ENCODE measurements around the gene AP1G2. TPM values are rescaled to one million over a fixed set of nuclear protein-coding genes. Genes with fewer than 3 reads are reported as not detected.

Gene AP1G2
- total and polyA plus RNA-seq, 4 donors, result 12.4 to 26.6 (median 17.3) TPM

GRCh38 chr14:23565626-23566025, 2.0 kb downstream of the AP1G2 start:
- no peaks in the 10 kb centered on the region for H3K9me3 ChIP-seq (ENCODE audit: control insufficient read depth in 4 of 4, low read length in 3 of 4)
- no peaks in the 10 kb centered on the region for H3K27me3 ChIP-seq (ENCODE audit: control insufficient read depth in 4 of 4, insufficient read depth in 4 of 4, low read length in 3 of 4)
- peaks cover 0 to 30% (median 19%) of the 10 kb centered on the region in 4 donors for H3K4me1 ChIP-seq (ENCODE audit: control insufficient read depth in 4 of 4, insufficient read depth in 4 of 4, low read length in 3 of 4)
- no peak overlapping the region for H3K9ac ChIP-seq (ENCODE audit: low read depth in 1 of 2, low read length in 2 of 2)
- TF ChIP-seq HNF4A (conservative IDR thresholded peaks at IDR 0.05) (no peak), RAD21 (IDR thresholded peaks at IDR 0.05) (no peak), EGR1 (IDR thresholded peaks at IDR 0.05; ENCODE audit: low read depth in 2 of 2) (no peak), ATF3 (IDR thresholded peaks at IDR 0.05) (no peak), SP1 (IDR thresholded peaks at IDR 0.05) (no peak), TAF1 (conservative IDR thresholded peaks at IDR 0.05) (no peak)
- TF ChIP-seq, protein P1, sequence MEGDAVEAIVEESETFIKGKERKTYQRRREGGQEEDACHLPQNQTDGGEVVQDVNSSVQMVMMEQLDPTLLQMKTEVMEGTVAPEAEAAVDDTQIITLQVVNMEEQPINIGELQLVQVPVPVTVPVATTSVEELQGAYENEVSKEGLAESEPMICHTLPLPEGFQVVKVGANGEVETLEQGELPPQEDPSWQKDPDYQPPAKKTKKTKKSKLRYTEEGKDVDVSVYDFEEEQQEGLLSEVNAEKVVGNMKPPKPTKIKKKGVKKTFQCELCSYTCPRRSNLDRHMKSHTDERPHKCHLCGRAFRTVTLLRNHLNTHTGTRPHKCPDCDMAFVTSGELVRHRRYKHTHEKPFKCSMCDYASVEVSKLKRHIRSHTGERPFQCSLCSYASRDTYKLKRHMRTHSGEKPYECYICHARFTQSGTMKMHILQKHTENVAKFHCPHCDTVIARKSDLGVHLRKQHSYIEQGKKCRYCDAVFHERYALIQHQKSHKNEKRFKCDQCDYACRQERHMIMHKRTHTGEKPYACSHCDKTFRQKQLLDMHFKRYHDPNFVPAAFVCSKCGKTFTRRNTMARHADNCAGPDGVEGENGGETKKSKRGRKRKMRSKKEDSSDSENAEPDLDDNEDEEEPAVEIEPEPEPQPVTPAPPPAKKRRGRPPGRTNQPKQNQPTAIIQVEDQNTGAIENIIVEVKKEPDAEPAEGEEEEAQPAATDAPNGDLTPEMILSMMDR (IDR thresholded peaks at IDR 0.05; ENCODE audit: low read depth, low read length, missing input control), result no peak
- TF ChIP-seq, protein P2, sequence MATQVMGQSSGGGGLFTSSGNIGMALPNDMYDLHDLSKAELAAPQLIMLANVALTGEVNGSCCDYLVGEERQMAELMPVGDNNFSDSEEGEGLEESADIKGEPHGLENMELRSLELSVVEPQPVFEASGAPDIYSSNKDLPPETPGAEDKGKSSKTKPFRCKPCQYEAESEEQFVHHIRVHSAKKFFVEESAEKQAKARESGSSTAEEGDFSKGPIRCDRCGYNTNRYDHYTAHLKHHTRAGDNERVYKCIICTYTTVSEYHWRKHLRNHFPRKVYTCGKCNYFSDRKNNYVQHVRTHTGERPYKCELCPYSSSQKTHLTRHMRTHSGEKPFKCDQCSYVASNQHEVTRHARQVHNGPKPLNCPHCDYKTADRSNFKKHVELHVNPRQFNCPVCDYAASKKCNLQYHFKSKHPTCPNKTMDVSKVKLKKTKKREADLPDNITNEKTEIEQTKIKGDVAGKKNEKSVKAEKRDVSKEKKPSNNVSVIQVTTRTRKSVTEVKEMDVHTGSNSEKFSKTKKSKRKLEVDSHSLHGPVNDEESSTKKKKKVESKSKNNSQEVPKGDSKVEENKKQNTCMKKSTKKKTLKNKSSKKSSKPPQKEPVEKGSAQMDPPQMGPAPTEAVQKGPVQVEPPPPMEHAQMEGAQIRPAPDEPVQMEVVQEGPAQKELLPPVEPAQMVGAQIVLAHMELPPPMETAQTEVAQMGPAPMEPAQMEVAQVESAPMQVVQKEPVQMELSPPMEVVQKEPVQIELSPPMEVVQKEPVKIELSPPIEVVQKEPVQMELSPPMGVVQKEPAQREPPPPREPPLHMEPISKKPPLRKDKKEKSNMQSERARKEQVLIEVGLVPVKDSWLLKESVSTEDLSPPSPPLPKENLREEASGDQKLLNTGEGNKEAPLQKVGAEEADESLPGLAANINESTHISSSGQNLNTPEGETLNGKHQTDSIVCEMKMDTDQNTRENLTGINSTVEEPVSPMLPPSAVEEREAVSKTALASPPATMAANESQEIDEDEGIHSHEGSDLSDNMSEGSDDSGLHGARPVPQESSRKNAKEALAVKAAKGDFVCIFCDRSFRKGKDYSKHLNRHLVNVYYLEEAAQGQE (IDR thresholded peaks at IDR 0.05), result no peak
- H3K36me3 ChIP-seq (ENCODE audit: control insufficient read depth in 4 of 4, insufficient read depth in 3 of 4, low read depth in 1 of 4, low read length in 3 of 4), result peaks cover 1 to 10% (median 4%) of the 10 kb centered on the region in 4 donors
- 91% methylated on average over 11 of the region's 11 CpGs for WGBS
- no peak overlapping the region for H3K4me3 ChIP-seq (ENCODE audit: low read depth in 1 of 3, low read length in 3 of 3)
- DNase-seq (ENCODE audit: low spot score), result no peak
- no peak overlapping the region for H3K27ac ChIP-seq (ENCODE audit: low read depth in 1 of 2, low read length in 2 of 2)

- DNase-seq (ENCODE audit: low spot score), result no peak
- Histone ChIP-seq H3K4me1 (ENCODE audit: control insufficient read depth in 4 of 4, insufficient read depth in 4 of 4, low read length in 3 of 4) (peaks cover 0 to 30% (median 19%) of the 10 kb centered on the region in 4 donors), H3K9me3 (ENCODE audit: control insufficient read depth in 4 of 4, low read length in 3 of 4) (no peaks in the 10 kb centered on the region), H3K9ac (ENCODE audit: low read depth in 1 of 2, low read length in 2 of 2) (no peak overlapping the region), H3K36me3 (ENCODE audit: control insufficient read depth in 4 of 4, insufficient read depth in 3 of 4, low read depth in 1 of 4, low read length in 3 of 4) (peaks cover 1 to 16% (median 6%) of the 10 kb centered on the region in 4 donors), H3K4me3 (ENCODE audit: low read depth in 1 of 3, low read length in 3 of 3) (no peak overlapping the region), H3K27ac (ENCODE audit: low read depth in 1 of 2, low read length in 2 of 2) (no peak overlapping the region), H3K27me3 (ENCODE audit: control insufficient read depth in 4 of 4, insufficient read depth in 4 of 4, low read length in 3 of 4) (no peaks in the 10 kb centered on the region)
- 92% methylated on average over 7 of the region's 7 CpGs for WGBS
- no peak for TF ChIP-seq SP1 (IDR thresholded peaks at IDR 0.05)
- no peak for TF ChIP-seq GABPA (IDR thresholded peaks at IDR 0.05 in 1 of 2, conservative IDR thresholded peaks at IDR 0.05 in 1 of 2)
- no peak for TF ChIP-seq JUND (IDR thresholded peaks at IDR 0.05)
- TF ChIP-seq EGR1 (IDR thresholded peaks at IDR 0.05; ENCODE audit: low read depth in 2 of 2), result no peak
- TF ChIP-seq RAD21 (IDR thresholded peaks at IDR 0.05), result no peak
- no peak for TF ChIP-seq YY1 (IDR thresholded peaks at IDR 0.05)
- no peak for TF ChIP-seq NR2F2 (IDR thresholded peaks at IDR 0.05)
- TF ChIP-seq, protein P2 (IDR thresholded peaks at IDR 0.05), result no peak
- TF ChIP-seq RXRA (IDR thresholded peaks at IDR 0.05), result no peak
- TF ChIP-seq, protein P3, sequence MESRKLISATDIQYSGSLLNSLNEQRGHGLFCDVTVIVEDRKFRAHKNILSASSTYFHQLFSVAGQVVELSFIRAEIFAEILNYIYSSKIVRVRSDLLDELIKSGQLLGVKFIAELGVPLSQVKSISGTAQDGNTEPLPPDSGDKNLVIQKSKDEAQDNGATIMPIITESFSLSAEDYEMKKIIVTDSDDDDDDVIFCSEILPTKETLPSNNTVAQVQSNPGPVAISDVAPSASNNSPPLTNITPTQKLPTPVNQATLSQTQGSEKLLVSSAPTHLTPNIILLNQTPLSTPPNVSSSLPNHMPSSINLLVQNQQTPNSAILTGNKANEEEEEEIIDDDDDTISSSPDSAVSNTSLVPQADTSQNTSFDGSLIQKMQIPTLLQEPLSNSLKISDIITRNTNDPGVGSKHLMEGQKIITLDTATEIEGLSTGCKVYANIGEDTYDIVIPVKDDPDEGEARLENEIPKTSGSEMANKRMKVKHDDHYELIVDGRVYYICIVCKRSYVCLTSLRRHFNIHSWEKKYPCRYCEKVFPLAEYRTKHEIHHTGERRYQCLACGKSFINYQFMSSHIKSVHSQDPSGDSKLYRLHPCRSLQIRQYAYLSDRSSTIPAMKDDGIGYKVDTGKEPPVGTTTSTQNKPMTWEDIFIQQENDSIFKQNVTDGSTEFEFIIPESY (IDR thresholded peaks at IDR 0.05), result no peak
- no peak for TF ChIP-seq FOXA2 (IDR thresholded peaks at IDR 0.05)
- TF ChIP-seq HNF4G (IDR thresholded peaks at IDR 0.05), result no peak
- TF ChIP-seq, protein P4, sequence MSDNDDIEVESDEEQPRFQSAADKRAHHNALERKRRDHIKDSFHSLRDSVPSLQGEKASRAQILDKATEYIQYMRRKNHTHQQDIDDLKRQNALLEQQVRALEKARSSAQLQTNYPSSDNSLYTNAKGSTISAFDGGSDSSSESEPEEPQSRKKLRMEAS (IDR thresholded peaks at IDR 0.05), result no peak
- TF ChIP-seq HNF4A (conservative IDR thresholded peaks at IDR 0.05), result no peak
- TF ChIP-seq ATF3 (IDR thresholded peaks at IDR 0.05), result no peak
- TF ChIP-seq FOXA1 (IDR thresholded peaks at IDR 0.05), result no peak
- no peak for TF ChIP-seq TAF1 (conservative IDR thresholded peaks at IDR 0.05)
Measured at GRCh38 chr14:23564876-23565275, 2.7 kb downstream of the AP1G2 start.
